ENCODE measurements around the gene PMPCA.

- TF ChIP-seq FOXM1 (IDR thresholded peaks at IDR 0.05; ENCODE audit: borderline replicate concordance): no peak
- TF ChIP-seq SUZ12 (IDR thresholded peaks at IDR 0.05): no peak
- no peak for TF ChIP-seq BHLHE40 (IDR thresholded peaks at IDR 0.05; ENCODE audit: borderline replicate concordance)
- TF ChIP-seq NFRKB (IDR thresholded peaks at IDR 0.05): no peak
- no peak for TF ChIP-seq TARDBP (IDR thresholded peaks at IDR 0.05)
- TF ChIP-seq L3MBTL2 (conservative IDR thresholded peaks at IDR 0.05): no peak
- no peak for TF ChIP-seq FOXK2 (IDR thresholded peaks at IDR 0.05)
- no peak for TF ChIP-seq SP1 (IDR thresholded peaks at IDR 0.05)
- TF ChIP-seq ARNT (IDR thresholded peaks at IDR 0.05): no peak
- TF ChIP-seq LEF1 (IDR thresholded peaks at IDR 0.05; ENCODE audit: borderline replicate concordance): no peak
Measured at GRCh38 chr9:136378170-136379002, 32.1 kb upstream of the PMPCA start.

Measured in HEK293T (cell line).